Dedifferentiated amniotic fluid mesenchymal stem cell (primary cell): ENCODE results near the gene POLK.
A peak's percentile ranks its signal among the peaks of the same experiment; 100 is the strongest.

ENCODE experiments used
- DNase-seq: peaks from one replicate; pipeline ENCODE4 v3.0.0-alpha.2; 2016; ENCODE audit errors: extremely low spot score

The POLK gene

GRCh38 chr5:75510836-75511434 is 756 bp upstream of the POLK start:
- DNase-seq: peak; percentile 20

- no peak for DNase-seq
These were observed 838 bp downstream of the POLK start for GRCh38 chr5:75512383-75513074.

GRCh38 chr5:75513841-75514240 is 2.1 kb downstream of the POLK start:
- no peak for DNase-seq

- DNase-seq: no peak
These were observed 2.6 kb downstream of the POLK start for GRCh38 chr5:75514323-75514722.

GRCh38 chr5:75519761-75520160 is 8.1 kb downstream of the POLK start:
- no peak for DNase-seq

- DNase-seq: no peak
These were observed 9.5 kb downstream of the POLK start for GRCh38 chr5:75521195-75521594.

GRCh38 chr5:75522025-75522424 is 10.3 kb downstream of the POLK start:
- no peak for DNase-seq

GRCh38 chr5:75522542-75522941 is 10.9 kb downstream of the POLK start:
- DNase-seq: no peak

GRCh38 chr5:75523275-75523674 is 11.6 kb downstream of the POLK start:
- no peak for DNase-seq

- DNase-seq: no peak
These were observed 12.4 kb downstream of the POLK start for GRCh38 chr5:75524071-75524470.

- DNase-seq: no peak
These were observed 12.9 kb downstream of the POLK start for GRCh38 chr5:75524591-75524990.

- DNase-seq: no peak
These were observed 13.7 kb downstream of the POLK start for GRCh38 chr5:75525344-75525743.

- DNase-seq: no peak
These were observed 14.4 kb downstream of the POLK start for GRCh38 chr5:75526070-75526469.

- DNase-seq: no peak
These were observed 17.5 kb downstream of the POLK start for GRCh38 chr5:75529185-75529584.

GRCh38 chr5:75532190-75532589 is 20.5 kb downstream of the POLK start:
- DNase-seq: no peak

GRCh38 chr5:75533716-75534115 is 22.0 kb downstream of the POLK start:
- peak; percentile 34 for DNase-seq

- DNase-seq: no peak
These were observed 23.0 kb downstream of the POLK start for GRCh38 chr5:75534734-75535133.

- DNase-seq: no peak
These were observed 24.5 kb downstream of the POLK start for GRCh38 chr5:75536147-75536546.

- no peak for DNase-seq
These were observed 25.1 kb downstream of the POLK start for GRCh38 chr5:75536694-75537360.

GRCh38 chr5:75538211-75538610 is 26.5 kb downstream of the POLK start:
- DNase-seq: no peak

GRCh38 chr5:75545131-75545530 is 33.4 kb downstream of the POLK start:
- DNase-seq: no peak

GRCh38 chr5:75546830-75547229 is 35.1 kb downstream of the POLK start:
- no peak for DNase-seq

- DNase-seq: no peak
These were observed 36.1 kb downstream of the POLK start for GRCh38 chr5:75547812-75548211.
